GM19397 (cell line): ENCODE measurements around the gene MGME1.

ENCODE experiments used
- ATAC-seq: cut with Tn5 transposase; IDR thresholded peaks from one replicate; pipeline ENCODE4 v1.9.1; 2021; ENCODE audit warnings: mild to moderate bottlenecking, moderate library complexity; ENCODE audit not compliant: unreplicated experiment

The MGME1 gene, protein sequence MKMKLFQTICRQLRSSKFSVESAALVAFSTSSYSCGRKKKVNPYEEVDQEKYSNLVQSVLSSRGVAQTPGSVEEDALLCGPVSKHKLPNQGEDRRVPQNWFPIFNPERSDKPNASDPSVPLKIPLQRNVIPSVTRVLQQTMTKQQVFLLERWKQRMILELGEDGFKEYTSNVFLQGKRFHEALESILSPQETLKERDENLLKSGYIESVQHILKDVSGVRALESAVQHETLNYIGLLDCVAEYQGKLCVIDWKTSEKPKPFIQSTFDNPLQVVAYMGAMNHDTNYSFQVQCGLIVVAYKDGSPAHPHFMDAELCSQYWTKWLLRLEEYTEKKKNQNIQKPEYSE

DNA sequence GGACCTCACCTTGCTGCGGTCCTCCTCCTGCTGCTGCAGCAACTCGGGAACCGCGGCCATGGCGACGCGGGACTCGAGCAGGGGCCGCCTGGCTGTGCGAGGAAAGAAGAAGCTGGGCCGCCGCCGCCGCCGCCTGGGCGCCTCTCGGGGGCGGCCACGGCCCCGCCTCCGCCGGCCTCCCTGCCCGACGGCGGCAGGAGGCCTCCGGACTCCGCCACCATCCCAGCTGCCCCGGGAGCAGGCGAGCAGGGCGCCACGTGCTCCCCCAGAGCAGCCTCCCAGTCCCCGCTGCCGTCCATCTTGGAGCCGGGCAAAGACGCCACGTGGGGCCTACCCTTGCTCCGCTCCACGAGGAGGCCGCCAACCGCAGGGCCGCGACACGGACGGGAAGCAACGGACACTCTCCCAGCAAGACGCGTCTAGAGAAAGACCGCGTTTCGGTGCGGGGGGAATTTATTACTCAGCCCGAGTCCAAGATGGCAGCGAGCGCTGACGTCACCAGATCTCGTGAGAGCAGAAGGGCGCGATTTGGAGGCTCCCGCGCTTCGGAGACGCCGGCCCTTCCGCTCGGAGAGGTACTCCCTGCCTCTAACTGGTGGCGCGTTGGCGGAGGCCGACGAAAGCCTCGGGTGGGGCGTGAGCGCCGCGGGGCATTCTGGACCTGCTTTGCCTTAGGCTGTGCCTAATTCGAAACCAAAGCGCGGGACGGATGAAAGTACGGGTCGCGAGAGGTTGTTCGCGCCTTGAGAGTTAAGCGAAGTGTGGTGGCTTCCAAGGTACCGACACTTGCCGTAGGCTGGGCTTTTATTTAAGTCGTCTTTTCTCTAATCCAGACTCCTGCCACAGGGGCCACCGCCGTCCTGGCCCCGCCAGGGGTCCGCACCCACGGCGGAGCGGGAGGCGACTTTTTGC lies at the start of gene MGME1, which contains the start of gene SNX5:
Gene MGME1 (plus strand): TSS at position 653 of the 912 bp plus-strand sequence. CDS start 842 bp downstream, outside the sequence.
Gene SNX5 (minus strand): TSS at position 429 of the 912 bp plus-strand sequence. CDS start 369 bp downstream, at position 60.
- peak; percentile 75 for ATAC-seq

DNA sequence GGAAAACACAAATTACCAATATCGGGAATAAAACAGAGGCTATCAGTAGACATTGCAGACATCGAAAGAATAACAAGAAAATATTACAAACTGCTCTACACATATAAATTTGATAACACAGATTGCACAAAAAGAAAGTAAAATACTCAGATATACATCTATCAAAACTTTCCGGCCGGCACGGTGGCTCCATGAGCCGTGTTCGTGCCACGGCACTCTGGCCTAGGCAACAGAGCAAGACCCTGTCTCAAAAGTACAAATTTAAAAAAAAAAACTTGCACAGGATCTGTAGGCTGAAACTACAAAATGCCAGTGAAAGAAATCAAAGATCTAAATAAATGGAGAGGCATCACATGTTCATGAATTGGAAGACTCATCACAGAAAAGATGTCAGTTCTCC lies 49.7 kb upstream of the MGME1 start:
- ATAC-seq = no peak

DNA sequence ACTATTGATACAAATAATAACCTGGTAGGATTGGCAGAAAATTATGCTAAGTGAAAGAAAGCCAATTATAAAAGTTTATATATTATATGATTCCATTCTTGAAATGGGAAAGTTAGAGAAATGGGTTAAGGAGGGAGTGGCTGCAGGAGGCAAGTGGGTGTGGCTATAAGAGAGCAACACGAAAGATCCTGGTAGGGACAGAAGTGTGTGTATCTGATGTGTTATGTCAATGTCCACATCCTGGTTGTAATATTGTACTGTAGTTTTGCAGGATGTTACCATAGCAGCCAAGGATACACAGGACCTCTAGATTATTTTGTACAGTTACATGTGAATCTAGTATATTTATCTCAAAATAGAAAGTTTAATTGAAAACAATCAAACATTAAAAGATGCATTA lies 47.0 kb upstream of the MGME1 start:
- ATAC-seq = no peak

DNA sequence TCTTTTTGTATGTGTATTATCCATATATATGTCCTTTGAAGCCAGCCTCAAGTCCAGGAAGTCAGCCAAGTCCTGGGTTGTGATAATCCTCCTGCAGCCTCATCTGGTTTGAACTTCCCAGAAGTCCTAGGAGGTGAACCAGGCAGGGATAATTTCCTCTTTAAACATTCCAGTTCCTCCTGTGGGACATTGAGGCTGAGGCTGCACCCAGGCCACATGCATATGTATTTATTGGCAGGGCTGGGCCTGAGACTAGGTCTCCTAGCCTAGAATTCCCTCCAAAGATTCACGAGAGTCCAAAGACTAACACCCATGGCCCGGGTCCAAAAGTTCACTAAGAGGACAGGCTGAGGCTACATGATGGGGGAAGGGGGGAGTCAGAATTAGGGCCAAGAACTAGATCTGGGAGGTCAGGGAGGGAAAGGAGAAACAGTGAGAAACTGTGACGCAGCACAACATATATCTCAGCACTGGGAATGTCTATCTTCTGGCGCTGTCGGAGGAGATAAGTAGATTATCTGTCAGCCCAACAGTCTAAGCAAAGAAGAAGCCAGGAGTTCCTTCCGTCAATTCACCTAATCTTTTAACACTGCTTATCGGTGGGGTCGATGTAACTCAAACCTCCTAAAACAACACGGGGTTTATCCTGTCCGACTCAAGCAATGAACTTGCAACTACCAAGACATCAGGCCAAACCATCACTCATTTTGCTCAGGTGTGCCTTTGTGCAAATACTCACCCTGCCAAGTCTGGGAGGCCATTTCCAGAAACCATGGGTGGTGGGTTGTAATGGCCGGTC lies 43.5 kb upstream of the MGME1 start:
- no peak for ATAC-seq

DNA sequence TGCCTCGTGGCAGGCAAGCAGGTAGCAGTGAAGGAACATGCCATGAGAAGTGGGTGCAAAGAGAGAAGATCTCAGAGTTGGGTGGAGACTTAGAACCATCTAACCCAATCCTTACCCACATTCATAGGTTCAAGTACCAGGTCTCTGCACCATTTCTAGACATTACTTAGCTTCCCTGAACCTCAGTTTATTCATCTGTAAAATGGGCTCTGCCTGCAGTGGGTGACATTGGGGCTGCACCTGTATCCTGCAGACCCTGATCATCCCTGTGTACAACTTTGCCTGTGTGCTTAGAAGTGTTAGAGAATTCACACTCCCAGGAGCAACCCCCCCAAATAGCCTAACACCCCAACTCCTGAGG lies 42.9 kb upstream of the MGME1 start:
- no peak for ATAC-seq

DNA sequence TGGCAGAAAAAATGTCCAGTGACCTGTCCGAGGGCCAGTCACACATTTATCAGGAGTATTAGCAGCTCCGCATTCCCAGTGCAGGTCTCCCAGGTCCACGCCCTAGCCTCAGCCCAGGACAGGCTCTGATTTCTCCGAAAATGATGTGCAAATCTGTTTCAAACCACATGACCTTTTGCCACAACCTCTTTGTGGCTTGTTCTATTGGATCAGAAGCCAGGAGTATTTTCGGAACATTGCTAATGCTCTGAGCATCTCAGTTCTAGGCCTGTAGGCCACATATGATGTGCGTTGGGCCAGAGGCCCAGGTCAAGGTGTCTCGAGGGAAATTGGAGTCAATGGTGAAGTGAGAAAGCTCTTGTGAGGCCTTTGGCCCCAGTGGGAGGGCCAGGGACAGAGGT lies 40.6 kb upstream of the MGME1 start:
- ATAC-seq = no peak

DNA sequence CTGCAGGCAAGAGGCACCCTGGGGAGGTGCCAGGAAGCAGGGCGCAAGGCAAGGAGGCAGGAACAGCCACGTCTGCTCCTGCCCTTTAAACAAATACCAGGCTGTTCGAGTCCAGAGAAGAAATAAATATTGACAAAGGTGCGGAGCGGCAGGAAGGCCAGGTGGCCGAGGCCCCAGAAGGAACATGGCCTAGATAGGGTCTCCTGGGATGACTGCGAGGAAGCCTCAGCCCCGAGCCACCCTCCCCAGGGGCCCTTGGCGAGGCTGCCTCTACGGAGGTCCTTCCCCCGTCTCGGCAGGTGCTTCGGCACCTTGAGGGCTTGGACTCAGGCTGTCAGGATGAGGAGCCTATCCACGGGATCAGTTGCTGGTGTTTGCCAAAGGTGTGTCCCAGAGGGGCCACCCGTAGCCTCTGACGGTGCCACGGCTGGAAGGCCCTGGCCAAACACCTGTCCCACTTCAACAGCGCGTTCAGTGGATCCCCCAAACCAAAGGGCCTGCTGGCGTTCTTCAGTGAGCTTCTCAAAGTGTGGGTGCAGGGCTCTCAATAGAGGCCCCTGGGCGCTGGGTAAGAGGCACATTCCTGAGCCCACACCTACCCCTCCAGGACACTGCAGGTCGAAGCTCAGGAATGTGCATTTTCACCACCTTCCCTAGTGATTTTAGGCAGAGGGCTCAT lies 40.0 kb upstream of the MGME1 start:
- ATAC-seq = no peak

DNA sequence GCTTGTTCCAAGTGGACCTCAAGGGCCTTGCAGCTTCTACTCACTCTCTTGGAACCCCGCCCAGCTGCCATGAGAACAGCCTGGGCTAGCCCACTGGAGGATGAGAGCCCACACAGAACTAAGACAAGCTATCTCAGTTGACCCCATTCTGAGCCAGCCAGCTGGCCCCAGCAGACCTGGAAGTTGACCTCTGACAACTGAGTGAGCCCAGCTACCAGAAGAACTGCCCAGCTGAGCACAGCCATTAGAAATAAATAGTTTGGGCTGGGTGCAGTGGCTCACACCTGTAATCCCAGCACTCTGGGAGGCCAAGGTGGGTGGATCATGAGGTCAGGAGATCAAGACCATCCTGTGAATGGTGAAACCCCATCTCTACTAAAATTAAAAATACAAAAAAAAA lies 37.3 kb upstream of the MGME1 start:
- no peak for ATAC-seq

DNA sequence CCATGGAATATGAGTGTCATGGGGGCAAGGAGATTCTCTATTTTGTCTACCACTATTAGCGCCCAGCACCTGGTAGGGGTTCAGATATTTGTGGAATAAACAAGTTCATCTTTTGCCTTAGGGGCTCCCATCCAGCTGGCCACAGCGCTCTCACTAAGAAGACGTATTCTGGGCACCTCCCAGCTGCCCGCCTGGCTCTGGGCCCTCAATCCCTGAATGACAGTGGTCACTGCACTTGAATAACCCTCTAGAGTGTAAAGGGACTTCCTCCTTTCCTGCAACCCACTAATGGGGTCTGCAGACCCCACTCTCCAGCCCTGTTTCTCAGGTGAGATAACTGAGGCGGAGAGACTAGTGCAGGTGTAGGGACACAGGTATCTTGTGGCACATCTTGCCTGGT lies 36.4 kb upstream of the MGME1 start:
- ATAC-seq = no peak

DNA sequence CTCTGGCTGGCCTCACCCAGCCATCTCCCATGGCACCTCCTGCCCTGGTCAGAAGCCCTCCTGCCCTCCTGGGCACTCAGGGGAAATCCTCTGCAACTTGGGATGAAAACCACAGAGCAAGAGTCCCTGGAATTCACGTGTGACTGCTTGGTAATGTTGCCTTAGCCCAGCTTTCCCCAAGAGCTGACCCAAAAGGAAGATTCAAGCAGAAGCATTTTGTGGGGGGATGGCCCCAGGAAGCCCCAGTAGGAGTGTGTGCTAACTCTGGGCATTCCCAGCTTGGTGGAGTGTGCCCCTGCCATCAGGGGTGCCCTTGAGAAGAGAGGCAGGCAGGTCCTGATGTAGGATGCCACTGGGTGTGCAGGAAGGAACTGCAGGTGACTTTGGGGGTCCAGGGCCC lies 35.7 kb upstream of the MGME1 start:
- ATAC-seq = no peak

DNA sequence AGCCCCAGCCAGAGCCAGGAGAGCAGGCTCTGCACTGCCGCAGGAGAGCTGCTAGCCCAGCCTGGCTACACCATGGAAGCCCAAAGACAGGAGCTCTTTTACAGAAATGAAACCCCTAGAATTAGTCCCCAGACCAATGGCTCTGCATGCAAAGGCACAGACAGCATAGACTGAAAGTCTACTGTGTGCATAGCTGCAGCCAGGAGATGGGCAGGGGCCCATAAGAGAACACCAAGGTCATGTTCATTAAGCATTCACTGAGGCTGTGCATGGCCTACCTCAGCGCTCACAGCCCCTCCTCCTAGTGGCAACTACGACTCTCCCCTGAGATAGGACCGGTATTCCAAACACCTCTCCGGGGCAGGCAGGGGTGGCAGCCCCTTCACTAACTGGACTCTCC lies 35.1 kb upstream of the MGME1 start:
- ATAC-seq = no peak

DNA sequence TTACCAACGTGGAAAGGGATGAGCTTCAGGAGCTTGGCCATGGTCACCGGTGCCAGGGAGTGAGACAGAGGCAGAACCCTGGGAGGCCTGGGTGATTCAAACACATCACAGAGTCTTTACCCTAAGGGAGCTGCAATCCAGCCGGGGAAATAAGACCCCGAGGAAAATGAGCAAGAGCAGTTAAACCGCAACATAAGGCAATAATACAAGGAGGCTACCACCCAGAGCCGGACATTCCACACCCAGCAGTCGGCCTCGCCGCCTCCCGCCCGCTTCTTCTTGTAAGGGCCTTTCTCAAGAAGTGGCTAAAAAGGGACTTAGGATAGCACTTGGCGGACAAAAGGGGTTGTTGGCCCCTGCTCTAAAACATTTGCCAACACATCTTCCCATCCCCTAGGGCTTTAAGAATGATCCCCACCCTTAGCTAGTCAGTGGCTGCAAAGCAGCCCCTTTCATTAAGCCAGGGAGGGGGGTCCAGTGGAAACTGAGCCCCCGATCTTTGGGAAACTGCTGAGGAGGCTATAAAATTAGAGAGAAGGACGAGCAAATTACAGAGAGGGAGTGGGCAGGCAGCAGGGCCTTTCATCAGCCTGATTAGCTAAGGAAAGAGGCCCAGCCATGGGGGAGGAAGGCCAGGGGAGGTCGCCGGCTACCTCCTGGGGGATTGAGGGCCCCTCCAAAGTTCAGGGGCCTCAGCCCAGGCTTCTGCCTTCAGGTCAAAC lies 34.5 kb upstream of the MGME1 start:
- no peak for ATAC-seq

DNA sequence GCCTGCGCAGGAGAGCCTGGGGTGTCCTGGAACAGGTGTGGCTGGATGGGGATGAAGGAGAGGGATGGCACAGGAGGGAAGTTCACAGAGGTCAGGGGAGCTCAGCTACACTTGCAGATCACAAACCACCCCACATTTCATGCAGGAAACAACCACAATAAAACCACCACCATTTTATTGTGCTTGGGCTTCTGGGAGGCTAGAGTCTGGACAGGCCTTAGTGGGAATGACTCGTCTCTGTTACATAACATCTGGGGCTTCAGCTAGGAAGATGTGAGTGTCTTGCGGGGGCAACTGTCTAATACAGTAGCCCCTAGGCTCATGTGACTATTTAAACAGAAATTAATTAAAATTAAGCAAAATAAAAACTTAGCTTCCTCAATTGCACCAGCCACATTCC lies 33.6 kb upstream of the MGME1 start:
- no peak for ATAC-seq

DNA sequence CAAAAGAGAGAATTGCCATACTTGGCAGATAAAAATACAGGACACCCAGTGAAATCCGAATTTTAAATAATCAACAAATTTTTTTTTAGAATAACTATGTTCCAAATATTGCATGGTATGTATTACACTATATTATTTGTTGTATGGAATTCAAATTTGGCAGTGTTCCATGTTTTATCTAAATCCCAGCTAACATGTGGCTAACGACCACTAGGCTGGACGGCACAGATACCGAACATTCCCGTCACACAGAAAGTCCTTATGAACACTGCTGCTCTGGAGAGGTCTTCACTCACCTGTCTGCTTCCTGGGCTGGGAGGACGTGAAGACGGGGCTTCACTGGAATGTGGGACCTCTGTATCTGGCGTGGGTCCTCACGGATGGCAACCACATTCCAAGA lies 33.1 kb upstream of the MGME1 start:
- no peak for ATAC-seq

DNA sequence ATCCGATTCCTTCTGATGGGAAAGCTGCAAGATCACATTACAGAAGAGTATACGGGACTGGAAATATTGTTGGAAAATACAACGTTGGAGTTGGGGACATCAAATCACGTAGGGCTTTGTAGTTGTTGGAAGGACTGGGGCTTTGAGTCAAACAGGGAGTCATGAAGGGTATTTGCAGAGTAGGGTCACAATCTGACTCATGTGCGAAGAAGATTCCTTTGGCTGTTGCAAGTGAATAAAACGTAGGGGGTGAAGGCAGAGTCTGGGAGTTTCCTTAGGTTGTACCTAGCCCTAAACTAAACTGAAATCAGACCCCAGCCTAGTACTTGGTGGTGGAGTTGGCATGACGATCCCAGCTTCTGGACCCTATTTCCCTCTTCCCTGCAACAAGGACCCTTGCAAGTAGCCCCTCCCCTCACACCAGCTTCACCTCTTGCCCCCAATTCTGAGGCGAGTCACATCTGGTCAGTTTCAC lies 32.5 kb upstream of the MGME1 start:
- no peak for ATAC-seq

DNA sequence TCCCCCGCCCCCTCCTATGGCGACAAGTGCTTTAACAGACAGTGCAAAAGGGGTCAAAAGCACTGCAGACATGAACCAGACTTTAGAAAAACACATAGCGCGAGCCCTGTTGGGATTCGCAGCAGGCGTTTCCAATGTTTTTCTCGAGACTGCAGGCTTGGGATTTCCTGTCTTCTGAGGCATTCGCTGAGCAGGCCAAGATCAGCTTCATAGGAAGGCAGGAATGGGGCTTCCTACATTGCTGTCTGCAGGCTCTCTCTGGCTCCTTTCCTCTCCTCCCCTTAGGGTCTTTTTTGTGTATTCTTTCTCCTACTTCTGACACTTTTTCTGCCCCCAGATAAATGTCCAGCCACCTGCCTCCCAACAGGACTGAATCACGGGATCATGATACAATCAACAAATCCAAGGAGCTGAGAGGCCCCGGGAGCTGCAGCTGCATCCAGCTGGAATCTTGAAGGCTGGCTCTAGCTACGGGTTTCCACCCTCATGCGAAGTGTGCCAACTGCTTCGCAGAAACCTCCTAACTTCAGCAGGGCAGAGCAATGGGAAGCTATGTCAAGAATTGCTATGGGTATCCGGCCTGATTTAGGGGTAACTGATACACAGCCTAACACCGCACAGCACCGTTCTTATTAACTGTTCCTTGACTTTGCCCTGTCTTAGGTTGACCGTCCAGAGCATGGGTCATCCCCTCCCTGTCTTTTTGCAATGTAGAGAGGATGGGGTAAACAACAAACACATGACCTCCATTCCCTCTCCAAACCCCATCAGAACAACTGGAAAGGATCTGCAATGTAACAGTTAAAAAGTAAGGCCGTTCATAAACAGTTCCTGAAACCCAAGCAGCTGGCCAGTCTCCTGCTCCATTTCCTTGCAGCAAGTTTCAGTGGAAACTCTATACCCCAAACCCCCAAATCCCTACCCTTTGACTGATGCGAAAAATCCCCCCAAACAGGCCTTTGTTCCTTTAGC lies 31.8 kb upstream of the MGME1 start:
- ATAC-seq = no peak

DNA sequence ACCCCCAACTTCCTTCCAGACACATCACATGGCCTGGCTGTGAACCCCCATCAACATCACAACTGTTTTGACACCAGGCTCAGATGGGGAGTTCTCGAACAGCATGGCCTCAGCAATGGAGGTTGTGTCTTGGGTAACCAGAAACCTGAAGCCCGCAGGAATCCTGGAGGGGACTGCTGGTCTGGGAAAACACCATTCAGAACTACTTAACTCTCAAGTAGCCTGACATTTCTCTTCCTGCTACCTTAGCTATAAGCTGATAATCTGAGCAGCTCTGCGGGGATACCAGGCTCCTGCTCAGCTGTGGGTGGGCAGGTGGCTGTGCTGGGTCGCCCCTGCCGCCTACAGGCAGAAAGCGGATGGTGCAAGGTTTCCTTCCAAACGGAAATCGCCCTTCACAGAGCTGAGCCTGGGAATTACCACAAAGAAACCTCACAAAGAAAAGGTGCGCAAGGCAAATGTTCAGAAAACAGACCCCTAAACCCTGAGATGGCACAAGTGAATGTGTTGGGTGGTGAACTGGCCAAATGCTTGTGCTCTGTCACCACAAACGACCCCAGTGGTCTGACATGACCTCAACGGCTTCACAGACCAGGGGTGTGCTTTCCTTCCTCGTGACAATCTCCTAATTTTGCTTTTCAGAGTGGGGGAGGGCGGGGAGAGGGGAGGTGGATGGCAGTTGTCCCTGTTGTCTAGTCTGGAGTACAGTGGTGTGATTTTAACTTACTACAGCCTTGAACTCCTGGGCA lies 29.8 kb upstream of the MGME1 start:
- peak; percentile 68 for ATAC-seq

DNA sequence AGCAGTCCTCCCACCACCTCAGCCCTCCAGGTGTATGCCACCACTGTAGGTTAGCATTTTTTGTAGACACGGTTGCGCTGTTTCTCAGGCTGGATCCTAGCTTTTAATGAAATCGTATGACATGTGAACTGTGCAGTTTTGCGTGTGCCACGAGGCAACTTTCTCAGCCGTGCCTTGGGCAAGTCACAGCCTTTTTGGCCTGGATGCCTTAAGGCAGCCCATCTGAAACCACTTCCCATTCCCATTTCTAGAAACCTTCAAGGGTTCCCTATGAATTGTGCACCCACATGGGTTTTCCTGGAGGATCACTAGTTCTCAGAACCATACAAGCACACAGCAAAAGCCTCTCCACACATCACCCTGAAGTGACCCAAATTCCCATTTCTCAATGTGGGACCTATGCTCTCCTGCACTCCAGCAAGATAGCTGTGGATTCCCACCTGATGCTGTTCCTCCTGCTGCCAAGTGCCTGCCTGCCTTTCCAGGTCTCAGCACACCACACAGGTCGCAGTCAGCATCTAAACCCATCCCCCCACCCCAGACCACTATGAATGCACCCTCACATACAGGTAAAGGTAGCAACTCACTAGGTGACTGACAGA lies 29.1 kb upstream of the MGME1 start:
- ATAC-seq = no peak
